ENCODE data around the gene APPL2. TPM values are rescaled to one million over a fixed set of nuclear protein-coding genes. Genes with fewer than 3 reads are reported as not detected.

The APPL2 gene
- total and polyA plus RNA-seq, 2 of the 13 experiments (the other 11 are each of a cell fraction or from before 2014, with no cell fraction given) = 9.9 to 11.1 TPM

- TF ChIP-seq ZNF281 (CRISPR knock-in tag; IDR thresholded peaks at IDR 0.05; ENCODE audit: borderline replicate concordance) (0 out of 2 replicates have a peak, but pooled peaks have one; percentile 24), BCL6 (CRISPR knock-in tag; IDR thresholded peaks at IDR 0.05) (no peak), KAT7 (CRISPR knock-in tag; IDR thresholded peaks at IDR 0.05; ENCODE audit: borderline replicate concordance) (peak; percentile 34; the same call in 1 of the 2 replicates), POLR2G (IDR thresholded peaks at IDR 0.05; ENCODE audit: low read depth, low read length) (peak; percentile 92), KMT2B (CRISPR knock-in tag; IDR thresholded peaks at IDR 0.05) (peak; percentile 76), RBM22 (optimal IDR thresholded peaks at IDR 0.05; ENCODE audit: low read length) (no peak), NR2F2 (IDR thresholded peaks at IDR 0.05; ENCODE audit: borderline replicate concordance, low read depth) (no peak), SALL2 (CRISPR knock-in tag; IDR thresholded peaks at IDR 0.05) (0 out of 2 replicates have a peak, but pooled peaks have one; percentile 45), ZNF768 (CRISPR knock-in tag; IDR thresholded peaks at IDR 0.05) (peak; percentile 75), ZNF598 (CRISPR knock-in tag; IDR thresholded peaks at IDR 0.05; ENCODE audit: borderline replicate concordance) (no peak), RXRB (CRISPR knock-in tag; IDR thresholded peaks at IDR 0.05; ENCODE audit: borderline replicate concordance) (no peak), ZUFSP (CRISPR knock-in tag; IDR thresholded peaks at IDR 0.05; ENCODE audit: borderline replicate concordance) (no peak), ZBED4 (CRISPR knock-in tag; IDR thresholded peaks at IDR 0.05; ENCODE audit: borderline replicate concordance) (peak; percentile 18; the same call in 1 of the 2 replicates), ELF1 (CRISPR knock-in tag; IDR thresholded peaks at IDR 0.05) (peak; percentile 94), ZNF362 (CRISPR knock-in tag; IDR thresholded peaks at IDR 0.05; ENCODE audit: borderline replicate concordance) (no peak), NR2F1 (CRISPR knock-in tag; IDR thresholded peaks at IDR 0.05) (no peak), HIVEP1 (CRISPR knock-in tag; IDR thresholded peaks at IDR 0.05) (no peak)
- TF ChIP-seq, protein P1, sequence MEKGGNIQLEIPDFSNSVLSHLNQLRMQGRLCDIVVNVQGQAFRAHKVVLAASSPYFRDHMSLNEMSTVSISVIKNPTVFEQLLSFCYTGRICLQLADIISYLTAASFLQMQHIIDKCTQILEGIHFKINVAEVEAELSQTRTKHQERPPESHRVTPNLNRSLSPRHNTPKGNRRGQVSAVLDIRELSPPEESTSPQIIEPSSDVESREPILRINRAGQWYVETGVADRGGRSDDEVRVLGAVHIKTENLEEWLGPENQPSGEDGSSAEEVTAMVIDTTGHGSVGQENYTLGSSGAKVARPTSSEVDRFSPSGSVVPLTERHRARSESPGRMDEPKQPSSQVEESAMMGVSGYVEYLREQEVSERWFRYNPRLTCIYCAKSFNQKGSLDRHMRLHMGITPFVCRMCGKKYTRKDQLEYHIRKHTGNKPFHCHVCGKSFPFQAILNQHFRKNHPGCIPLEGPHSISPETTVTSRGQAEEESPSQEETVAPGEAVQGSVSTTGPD (CRISPR knock-in tag; IDR thresholded peaks at IDR 0.05) = no peak
These were observed at the start of gene APPL2 (continued) for GRCh38 chr12:105235732-105236476.
